Ecto neural progenitor cell (in vitro differentiated cells): ENCODE measurements around the gene KHK.
"Not testable (repeated sequence)": the region's sequence is repeated elsewhere in the genome, so short reads cannot be mapped to it uniquely, and the experiment has no call there.

Experiments used
- DNase-seq: peaks from one replicate; pipeline ENCODE4 v3.0.0-alpha.2; 2018; ENCODE audit warnings: low spot score

The KHK gene

DNA sequence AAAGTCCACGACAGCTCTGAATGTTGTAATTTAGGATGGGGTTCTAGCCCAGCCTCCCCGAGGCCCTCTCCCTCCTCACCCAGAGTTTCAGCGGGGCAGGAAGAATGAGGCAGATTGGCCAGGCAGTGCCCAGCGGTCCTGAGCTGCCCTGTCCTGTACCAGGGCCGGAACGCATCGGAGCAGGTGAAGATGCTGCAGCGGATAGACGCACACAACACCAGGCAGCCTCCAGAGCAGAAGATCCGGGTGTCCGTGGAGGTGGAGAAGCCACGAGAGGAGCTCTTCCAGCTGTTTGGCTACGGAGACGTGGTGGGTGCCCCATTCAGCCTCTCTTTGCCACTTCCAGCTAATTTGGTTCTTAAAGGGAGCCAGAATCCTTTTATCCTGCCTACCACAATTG lies 10.8 kb downstream of the KHK start:
- no peak for DNase-seq

DNA sequence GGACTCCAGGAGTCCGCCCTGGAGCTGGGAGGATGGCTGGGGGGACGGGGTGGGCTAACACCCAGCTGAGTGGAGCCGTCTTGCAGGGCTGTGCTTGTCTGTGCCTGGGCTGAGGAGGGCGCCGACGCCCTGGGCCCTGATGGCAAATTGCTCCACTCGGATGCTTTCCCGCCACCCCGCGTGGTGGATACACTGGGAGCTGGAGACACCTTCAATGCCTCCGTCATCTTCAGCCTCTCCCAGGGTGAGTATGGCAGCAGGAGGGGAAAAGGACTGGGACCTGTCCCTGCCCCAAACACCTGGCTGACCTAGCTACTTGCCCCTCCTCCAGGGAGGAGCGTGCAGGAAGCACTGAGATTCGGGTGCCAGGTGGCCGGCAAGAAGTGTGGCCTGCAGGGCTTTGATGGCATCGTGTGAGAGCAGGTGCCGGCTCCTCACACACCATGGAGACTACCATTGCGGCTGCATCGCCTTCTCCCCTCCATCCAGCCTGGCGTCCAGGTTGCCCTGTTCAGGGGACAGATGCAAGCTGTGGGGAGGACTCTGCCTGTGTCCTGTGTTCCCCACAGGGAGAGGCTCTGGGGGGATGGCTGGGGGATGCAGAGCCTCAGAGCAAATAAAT lies 12.9 kb downstream of the KHK start:
- no peak for DNase-seq

DNA sequence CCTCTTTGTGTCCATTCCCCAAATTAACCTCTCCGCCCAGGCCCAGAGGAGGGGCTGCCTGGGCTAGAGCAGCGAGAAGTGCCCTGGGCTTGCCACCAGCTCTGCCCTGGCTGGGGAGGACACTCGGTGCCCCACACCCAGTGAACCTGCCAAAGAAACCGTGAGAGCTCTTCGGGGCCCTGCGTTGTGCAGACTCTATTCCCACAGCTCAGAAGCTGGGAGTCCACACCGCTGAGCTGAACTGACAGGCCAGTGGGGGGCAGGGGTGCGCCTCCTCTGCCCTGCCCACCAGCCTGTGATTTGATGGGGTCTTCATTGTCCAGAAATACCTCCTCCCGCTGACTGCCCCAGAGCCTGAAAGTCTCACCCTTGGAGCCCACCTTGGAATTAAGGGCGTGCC lies 13.5 kb downstream of the KHK start:
- DNase-seq, result no peak

DNA sequence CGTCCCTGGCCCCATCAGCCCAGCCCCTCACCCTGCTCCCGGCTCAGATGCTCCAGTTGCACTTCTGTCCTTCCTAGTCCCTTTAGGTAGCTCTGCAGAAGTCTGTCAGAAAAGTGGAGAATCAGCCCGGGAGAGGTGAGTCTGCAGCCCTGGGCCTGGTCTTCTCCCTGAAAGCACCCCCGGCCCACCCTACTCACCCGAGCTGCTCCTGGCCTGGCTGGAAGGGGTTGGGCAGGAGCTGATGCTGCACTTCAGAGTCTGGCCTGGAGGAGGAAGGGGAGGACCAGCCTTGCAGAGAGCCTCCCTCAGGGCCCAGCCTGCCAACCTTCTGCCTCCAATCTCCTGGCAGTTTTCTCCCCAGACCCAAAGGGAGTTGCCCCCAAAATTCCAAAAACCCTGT lies 15.8 kb downstream of the KHK start:
- no peak for DNase-seq

DNA sequence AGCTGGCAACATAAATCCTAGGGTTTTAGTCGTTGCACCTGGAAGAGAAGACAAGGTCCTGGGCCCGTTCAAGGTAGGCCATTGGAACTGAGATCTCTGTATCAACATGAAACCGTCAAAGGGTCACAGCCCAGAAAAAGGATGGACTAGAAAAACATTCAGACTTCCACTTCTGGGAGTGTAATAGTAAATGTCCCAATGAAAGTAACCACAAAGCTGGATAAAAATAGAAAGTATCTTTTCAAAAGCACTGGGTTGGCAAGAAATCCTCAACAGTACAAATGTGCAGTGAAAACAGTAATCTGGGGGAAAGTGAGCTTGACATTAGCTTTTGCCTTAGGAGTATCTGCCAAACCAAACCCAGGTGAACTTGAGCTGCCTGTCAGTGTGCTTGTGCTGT lies 19.4 kb downstream of the KHK start:
- DNase-seq, result no peak

DNA sequence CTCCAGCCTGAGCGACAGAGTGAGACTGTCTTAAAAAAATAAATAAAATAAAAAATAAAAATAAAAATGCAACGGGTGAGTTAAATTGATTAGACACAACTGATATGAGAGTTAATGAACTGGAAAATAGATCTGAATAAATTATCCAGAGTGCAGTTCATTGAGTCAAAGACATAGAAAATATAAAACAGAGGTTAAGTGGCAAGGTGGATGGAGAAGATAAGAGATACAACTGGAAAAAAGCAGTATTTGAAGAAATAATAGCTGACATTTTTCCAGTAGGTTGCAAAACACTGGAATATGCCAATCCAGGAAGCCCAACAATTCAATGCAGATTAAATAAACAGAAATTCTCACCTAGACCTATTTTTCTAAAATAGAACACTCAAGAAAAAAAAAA lies 21.6 kb downstream of the KHK start:
- no peak for DNase-seq

DNA sequence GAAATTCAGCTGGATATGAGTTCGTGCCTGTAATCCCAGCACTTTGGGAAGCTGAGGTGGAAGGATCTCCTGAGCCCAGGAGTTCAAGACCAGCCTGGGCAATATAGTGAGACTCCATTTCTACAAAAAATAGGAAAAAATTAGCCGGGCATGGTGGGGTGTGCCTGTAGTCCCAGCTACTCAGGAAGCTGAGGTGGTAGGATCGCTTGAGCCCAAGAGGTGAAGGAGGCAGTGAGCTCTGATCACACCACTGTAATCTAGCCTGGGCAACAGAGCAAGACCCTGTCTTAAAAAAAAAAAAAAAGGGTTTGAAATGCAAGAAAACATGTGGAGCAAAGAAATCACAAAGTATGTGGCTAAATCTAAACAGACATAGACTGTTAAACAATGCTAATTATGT lies 22.5 kb downstream of the KHK start:
- no peak for DNase-seq

DNA sequence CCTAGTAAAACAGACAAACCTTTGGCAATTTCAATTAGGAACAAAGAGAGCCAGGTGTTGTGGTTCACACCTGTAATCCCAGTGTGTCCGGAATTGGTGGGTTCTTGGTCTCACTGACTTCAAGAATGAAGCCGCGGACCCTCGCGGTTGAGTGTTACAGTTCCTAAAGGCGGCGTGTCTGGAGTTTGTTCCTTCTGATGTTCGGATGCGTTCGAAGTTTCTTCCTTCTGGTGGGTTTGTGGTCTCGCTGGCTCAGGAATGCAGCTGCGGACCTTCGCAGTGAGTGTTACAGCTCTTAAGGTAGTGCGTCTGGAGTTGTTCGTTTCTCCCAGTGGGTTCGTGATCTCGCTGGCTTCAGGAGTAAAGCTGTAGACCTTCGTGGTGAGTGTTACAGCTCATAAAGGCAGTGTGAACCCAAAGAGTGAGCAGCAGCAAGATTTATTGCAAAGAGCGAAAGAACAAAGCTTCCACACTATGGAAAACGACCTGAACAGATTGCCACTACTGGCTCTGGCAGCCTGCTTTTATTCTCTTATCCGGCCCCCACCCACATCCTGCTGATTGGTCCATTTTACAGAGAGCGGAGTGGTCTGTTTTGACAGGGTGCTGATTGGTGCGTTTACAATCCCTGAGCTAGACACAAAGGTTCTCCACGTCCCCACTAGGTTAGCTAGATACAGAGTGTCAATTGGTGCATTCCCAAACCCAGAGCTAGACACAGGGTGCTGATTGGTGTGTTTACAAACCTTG lies 24.2 kb downstream of the KHK start:
- not testable (repeated sequence) for DNase-seq

DNA sequence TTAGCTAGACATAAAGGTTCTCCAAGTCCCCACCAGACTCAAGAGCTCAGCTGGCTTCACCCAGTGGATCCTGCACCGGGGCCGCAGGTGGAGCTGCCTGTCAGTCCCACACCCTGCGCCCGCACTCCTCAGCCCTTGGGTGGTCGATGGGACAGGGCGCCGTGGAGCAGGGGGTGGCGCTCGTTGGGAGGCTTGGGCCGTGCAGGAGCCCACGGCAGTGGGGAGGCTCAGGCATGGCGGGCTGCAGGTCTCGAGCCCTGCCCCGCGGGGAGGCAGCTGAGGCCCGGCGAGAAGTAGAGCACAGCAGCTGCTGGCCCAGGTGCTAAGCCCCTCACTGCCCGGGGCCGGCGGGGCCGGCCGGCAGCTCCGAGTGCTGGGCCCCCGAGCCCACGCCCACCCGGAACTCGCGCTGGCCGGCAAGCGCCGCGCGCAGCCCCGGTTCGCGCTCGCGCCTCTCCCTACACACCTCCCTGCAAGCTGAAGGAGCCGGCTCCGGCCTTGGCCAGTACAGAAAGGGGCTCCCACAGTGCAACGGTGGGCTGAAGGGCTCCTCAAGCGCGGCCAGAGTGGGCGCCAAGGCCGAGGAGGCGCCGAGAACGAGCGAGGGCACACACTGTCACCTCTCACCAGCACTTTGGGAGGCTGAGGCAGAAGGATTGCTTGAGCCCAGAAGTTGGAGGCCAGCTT lies 25.0 kb downstream of the KHK start:
- not testable (repeated sequence) for DNase-seq

DNA sequence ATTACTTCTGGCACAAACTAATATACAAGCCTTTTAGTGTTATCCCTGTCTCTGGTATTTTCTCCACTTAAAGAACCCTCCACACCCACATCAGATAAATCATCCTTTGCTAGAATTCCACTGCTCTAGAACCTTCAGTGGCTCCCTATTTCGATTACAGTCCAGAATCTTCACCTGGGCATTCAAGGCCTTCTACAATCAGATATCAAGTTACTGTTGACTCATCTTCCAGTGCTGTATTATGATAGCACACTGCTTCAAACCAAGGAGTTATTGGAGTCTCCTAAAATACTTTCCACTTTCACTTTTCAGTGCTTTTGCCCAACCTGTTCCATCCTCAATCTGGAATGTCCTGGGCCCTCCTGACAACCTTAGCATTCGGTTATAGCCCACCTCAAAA lies 28.9 kb downstream of the KHK start:
- no peak for DNase-seq

DNA sequence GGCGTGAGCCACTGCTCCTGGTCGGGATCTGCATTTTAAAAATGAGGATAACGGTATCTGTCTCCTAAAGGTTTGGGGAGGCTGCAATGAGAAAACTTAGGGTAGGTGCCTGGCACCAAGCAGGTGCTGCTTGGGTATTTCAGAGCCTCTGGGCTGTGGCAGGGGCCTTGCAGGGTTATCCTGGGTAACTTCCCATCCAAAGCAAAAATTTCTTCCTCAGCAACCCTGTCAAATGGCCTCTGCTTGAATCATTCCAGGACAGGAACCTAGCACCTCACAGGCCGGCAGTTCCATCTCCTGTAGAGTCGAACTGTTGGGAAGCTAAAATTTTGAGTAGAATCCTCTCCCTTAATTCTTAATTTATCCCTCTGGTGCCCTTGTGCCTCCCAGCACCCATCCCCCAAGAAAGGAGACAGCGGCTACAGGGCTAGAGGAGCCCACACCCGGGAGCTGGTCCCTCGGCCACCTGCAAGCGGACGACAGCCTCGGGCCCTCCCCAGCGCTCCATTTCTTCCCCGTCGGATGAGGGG lies 31.5 kb downstream of the KHK start:
- no peak for DNase-seq

DNA sequence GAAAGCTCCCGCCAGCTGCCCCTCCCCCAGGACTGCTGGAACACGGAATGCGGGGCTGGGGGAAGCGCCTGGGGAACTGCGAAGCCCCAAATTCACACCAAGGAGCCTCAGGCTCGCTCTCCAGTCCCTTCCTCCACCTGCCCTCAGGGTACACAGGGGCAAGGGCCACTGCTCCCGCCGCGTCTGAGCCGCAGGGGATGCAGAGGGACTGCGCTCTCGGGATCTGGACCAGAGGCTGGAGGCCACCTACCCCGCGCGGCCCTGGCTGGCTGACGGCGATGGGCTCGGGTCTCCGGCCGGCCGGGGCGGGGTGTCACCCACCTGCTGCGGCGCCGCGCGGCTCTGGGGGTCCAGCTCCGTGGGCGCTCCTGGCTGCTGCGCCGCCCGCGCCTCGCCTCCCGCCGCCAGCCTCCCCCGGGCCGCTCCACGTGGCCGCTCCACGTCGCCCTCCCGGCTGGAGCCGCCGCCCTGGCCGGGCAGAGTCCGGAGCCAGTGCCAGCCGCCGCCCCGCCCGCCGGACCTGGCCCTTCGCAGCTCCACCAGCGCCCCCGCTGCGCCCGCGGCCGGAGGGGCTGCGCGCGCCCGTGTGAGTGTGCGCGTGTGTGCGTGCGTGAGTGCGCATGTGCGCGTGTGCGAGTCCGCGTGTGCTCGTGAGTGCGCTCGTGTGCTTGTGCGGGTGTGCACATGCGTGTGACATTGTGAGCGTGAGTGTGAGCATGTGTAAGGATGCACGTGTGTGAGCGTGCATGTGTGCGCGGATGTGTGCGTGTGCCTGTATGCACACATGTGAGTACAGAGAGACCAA lies 32.2 kb downstream of the KHK start, which contains the start of gene CGREF1:
CGREF1 (minus strand) TSS at position 604 of the 805 bp plus-strand sequence. CDS start 14,762 bp downstream, outside the sequence.
- peak; percentile 71 for DNase-seq

DNA sequence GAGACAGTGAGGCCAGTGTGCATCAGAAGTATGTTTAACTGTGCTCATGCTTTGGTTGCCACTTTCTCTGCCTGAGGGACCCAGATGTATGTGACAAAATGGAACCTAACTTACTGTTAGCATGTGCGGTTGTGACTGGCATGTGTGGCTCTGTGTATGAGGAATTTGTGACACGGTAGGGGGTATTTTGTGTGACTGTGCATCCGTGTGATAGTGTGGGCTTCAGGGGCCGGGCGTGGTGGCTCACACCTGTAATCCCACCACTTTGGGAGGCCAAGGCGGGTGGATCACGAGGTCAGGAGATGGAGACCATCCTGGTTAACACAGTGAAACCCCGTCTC lies 32.7 kb downstream of the KHK start:
- not testable (repeated sequence) for DNase-seq

DNA sequence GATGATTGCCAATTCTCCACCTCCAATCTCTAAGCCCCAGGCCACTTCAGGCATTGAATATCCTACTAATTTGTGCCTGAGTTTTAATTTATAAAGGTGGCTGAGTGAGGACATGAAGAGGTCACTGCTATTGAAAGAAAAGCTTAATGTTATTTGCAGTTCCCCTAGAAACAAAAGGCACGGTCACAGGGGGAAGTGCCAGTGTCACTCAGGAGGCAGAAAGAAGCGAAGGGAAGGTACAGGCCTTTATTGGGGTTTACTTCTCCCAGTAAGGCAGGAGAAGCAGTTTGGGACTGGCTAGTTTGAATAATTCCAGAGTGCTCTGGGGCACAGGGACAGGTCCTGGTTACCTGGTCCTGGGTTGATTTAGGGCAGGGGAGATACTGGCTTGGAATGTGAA lies 35.3 kb downstream of the KHK start:
- DNase-seq, result no peak

DNA sequence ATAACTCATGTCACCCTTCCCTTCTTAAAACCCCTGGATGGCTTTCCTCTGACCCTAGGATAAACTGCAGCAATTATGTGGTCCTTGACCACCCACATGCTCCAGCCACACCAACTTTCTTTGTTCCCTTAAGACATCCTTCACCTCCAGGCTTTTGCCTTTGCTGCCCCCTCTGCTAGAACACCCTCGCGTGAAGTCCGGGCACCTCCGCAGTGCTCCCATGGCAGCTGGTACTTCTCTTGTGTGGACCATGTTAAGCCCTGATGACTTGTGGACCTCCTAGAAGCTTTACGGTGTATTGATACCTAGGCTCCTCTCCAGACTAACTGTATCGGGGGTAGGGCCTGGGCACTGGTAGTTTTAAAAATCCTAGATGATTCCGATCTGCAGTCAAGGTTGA lies 36.2 kb downstream of the KHK start:
- no peak for DNase-seq

DNA sequence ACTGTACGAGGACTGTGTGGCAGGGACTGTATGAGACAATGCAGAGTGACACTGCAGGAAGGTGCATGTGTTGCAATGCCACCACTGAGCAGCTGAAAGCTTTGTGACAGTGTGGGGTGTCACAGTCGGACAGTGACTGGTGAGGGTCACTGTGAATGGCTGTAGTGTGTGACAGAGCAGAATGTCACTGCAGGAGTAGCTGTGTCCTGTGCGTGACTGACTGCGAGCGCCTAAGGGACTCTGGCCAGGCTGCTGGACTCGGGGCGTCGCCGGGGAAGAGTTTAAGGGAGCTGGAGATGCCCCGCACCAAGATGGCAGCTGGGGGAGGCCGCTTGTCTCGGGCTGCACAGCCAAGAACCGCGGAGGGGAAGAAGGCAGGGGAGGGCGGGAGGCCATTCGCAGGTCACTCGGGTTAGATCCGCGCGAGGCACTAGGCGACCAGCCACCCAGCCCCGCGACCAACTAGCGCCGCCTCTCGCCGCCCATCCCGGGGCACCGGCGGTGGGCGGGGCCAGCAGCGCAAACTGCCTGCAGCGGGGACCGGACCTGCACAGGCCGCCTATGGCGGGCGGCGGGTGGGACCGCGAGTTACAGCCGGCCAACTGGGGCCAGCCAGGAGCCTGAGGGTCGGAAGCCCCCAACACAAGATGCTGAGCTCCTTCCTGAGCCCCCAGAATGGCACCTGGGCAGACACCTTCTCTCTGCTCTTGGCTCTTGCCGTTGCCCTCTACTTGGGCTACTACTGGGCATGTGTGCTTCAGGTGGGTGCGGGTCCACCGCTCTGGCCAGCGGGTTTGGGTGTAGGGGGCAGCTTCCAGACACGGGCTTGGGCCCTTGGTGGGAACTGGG lies 37.0 kb downstream of the KHK start, which contains the start of gene ABHD1:
ABHD1 (plus strand) TSS at position 514 of the 849 bp plus-strand sequence; CDS start at position 648, 134 bp downstream.
- peak; percentile 80 for DNase-seq

DNA sequence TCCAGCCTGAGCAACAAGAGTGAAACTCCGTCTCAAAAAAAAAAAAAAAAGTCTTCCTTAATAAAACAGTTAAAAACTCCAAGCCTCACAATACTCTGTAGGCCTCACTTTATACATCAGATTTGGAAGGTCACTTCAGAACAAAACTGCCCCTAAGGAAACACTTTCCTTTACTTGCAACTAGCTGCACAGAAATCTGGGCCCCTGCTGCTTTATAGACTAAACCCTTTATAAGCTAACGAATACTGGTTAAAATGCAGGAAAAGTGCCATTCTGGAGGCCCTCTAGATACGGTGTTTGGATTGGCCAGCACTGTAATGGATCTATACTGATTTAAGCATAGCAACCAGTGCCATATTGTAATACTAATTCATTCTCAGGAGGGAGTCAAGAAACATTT lies 38.5 kb downstream of the KHK start:
- no peak for DNase-seq

DNA sequence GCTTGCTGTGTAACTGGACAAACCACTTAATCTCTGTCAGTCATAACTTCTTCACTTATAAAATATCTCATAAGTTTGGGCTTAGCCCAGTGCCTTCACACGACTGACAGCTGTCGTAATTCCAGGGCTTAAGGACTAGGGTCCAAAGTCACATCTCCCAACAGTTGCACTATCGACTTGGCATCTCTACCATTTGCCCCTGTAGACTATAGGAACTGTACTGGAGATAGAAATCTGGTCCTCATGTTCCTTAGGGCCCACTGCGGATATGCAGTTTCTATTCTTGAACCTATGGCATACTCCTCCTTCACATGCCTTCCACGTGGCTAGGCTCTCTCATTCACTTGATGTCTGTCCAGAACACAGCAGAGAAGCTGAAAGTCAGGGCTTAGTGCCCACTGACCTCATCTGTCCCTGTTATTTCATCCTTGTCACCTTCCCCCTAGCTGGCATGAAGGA lies 39.7 kb downstream of the KHK start:
- DNase-seq, result no peak

DNA sequence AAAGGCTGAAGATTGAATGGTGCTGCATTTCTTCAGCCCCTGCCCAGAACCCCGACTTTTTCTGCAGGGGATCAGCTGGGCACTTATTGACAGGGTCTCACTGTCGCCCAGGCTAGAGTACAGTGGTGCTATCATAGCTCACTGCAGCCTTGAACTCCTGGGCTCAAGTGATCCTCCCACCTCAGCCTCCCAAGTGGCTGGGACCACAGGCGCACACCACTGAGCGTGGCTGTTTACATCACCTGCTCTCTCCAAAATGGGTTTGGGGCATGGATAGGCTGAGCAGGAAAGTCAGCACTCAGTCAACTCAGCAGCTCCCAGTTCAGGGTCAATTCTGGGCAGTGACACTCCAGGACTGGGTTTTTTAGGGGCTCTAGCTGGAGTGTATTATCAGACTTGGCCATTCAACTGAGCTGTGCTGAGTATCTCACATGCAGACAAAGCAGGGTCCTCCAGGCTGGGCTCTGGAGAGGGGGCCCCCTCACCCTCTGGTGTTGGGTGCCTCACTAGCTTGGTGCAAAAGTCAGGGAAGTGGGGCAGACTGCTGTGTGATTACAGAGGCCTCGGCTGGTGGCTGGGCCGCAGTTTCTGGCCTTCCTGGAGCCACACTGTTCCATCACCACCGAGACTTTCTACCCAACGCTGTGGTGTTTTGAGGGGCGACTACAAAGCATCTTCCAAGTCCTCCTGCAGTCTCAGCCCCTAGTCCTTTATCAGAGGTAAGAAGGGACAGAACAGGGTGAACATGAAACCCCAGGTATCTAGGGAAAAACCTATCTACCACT lies 41.5 kb downstream of the KHK start:
- DNase-seq, result no peak
